ENCODE measurements around the gene A2M. TPM values are rescaled to one million over a fixed set of nuclear protein-coding genes. Genes with fewer than 3 reads are reported as not detected.

A2M gene
- total RNA-seq, 1 donor from 2014 or later, result 1.1 TPM

DNA sequence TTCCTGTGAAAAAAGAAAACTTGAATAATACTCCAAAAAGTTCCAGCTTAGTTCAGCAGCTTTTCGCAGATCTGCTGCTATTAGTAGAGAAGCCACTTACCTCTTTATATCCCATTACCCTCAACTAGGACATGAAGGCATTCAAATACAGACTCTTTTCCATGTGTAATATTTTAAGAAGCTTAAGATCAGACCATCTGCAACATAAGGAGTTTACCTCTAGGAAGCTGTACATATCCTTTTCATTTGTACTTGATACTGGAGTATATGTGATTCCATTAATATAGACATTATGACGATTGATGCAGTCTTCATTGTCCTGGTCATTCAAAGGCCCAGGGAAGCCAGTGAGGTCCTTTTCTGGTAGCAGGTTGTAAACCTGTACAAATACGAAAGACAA, 20.4 kb downstream of the A2M start:
- H3K4me3 ChIP-seq (ENCODE audit: low read depth, low read length), result no peak overlapping the region
- DNase-seq (ENCODE audit: low read depth) (no peak), FAIRE-seq (no peak)
- H3K27me3 ChIP-seq (ENCODE audit: control insufficient read depth, insufficient read depth, low read length), result no peaks in the 10 kb centered on the region
- TF ChIP-seq CTCF (IDR thresholded peaks at IDR 0.05; ENCODE audit: insufficient read depth, low read length, severe bottlenecking), result no peak
- no peaks in the 10 kb centered on the region for H3K36me3 ChIP-seq (ENCODE audit: control insufficient read depth, insufficient read depth, low read length)

DNA sequence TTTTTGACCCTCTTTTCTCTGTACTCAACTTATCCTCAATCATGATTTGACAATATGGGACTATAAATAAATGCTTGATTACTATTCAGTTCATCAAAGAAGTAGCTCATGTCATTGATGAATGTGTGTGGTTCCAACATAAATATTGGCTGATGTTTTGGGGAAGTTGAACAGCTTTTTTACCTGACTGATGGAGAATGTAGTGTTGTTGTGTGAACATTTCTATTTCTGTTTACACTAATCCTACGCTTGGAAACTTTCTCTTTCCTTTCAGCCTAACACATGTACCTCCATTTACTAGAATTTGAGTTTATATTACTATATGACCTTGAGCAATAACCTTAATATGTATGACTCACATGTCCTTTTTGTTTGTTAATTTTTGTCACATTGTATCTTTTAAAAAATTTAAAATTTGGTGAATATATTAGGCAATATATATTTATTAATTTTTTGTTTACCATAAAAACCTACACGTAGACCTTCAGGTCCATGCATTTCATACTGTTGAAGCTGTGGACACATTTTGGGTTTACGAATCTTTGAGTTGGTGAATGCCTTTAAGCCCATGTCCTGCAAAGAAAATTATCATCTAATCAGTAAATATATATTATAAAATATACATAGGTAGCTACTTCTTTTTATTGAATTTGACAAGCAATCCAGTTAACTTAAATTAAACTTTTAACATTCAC, 21.1 kb downstream of the A2M start:
- DNase-seq (ENCODE audit: low read depth) (no peak), FAIRE-seq (no peak)
- Histone ChIP-seq H3K27me3 (ENCODE audit: control insufficient read depth, insufficient read depth, low read length) (no peaks in the 10 kb centered on the region), H3K36me3 (ENCODE audit: control insufficient read depth, insufficient read depth, low read length) (no peaks in the 10 kb centered on the region), H3K4me3 (ENCODE audit: low read depth, low read length) (no peak overlapping the region)
- TF ChIP-seq CTCF (IDR thresholded peaks at IDR 0.05; ENCODE audit: insufficient read depth, low read length, severe bottlenecking), result no peak

- FAIRE-seq (peak; percentile 13), DNase-seq (ENCODE audit: low read depth) (no peak)
- H3K27me3 ChIP-seq (ENCODE audit: control insufficient read depth, insufficient read depth, low read length), result no peaks in the 10 kb centered on the region
- TF ChIP-seq CTCF (IDR thresholded peaks at IDR 0.05; ENCODE audit: insufficient read depth, low read length, severe bottlenecking), result no peak
- no peaks in the 10 kb centered on the region for H3K36me3 ChIP-seq (ENCODE audit: control insufficient read depth, insufficient read depth, low read length)
- H3K4me3 ChIP-seq (ENCODE audit: low read depth, low read length), result no peak overlapping the region
These were observed 23.7 kb downstream of the A2M start for GRCh38 chr12:9091891-9092598.

GRCh38 chr12:9090220-9090619, 25.5 kb downstream of the A2M start:
- Histone ChIP-seq H3K36me3 (ENCODE audit: control insufficient read depth, insufficient read depth, low read length) (no peaks in the 10 kb centered on the region), H3K27me3 (ENCODE audit: control insufficient read depth, insufficient read depth, low read length) (no peaks in the 10 kb centered on the region), H3K4me3 (ENCODE audit: low read depth, low read length) (no peak overlapping the region)
- no peak for TF ChIP-seq CTCF (IDR thresholded peaks at IDR 0.05; ENCODE audit: insufficient read depth, low read length, severe bottlenecking)
- DNase-seq (ENCODE audit: low read depth) (no peak), FAIRE-seq (no peak)

- FAIRE-seq (no peak), DNase-seq (ENCODE audit: low read depth) (no peak)
- no peaks in the 10 kb centered on the region for H3K36me3 ChIP-seq (ENCODE audit: control insufficient read depth, insufficient read depth, low read length)
- H3K4me3 ChIP-seq (ENCODE audit: low read depth, low read length), result no peak overlapping the region
- TF ChIP-seq CTCF (IDR thresholded peaks at IDR 0.05; ENCODE audit: insufficient read depth, low read length, severe bottlenecking), result no peak
- no peaks in the 10 kb centered on the region for H3K27me3 ChIP-seq (ENCODE audit: control insufficient read depth, insufficient read depth, low read length)
These were observed 28.5 kb downstream of the A2M start for GRCh38 chr12:9087087-9087835.
